ENCODE measurements around the gene MSGN1. TPM values are rescaled to one million over a fixed set of nuclear protein-coding genes. Genes with fewer than 3 reads are reported as not detected.

MSGN1 gene
- total and polyA plus RNA-seq, 2 donors from 2014 or later = not detected

DNA sequence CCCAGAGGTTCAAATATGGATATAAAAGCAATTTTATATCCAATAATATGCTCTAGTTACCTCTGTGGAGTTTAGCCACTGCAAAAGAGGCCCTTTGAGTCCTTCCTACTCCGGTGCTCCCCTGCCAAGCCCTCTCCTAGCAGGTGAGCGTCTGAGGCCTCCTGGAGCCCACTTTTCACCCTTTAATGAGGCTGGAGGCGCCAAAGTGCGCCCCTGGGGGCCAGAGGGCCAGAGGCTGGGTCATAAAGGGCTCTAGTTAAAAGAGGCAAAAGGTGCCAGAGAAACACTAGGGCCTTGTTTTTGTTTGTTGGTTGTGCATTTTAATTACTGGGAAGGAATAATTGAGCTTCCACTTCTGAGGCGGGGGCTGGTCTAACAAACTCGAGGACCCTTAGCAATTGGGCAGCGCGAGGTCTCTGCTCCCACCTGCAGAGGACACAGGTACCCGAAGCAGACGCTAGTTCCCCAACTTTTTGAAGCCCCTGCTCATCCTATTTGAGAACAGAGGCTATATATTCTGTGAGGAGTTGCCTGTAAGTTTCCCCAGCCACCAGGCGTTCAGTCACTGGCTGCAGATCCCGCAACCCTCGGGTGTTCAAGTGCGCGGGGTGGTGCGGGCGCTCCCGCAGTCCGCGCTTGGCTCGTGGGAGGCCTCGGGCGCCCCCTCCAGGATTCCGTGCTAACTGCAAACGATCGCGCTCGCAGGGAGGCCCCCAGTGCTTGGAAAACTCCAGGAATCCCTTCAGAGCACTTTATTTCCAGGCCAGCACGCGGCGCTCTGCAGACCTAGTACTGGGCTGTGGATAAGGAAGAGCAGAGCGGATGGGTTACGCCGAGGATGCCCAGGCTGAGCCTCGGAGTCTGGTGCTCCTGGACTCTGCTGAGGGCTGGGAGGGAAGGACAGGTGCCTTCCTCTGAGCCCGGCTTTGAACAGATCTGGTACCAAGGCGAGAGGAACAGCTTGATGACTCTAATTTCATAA, 14.1 kb downstream of the MSGN1 start:
- Histone ChIP-seq H3K4me3 (ENCODE audit: low read length in 3 of 3) (peak overlapping the region in 2 of 3 donors; percentile 26 to 43), H3K27ac (ENCODE audit: low read depth in 2 of 2, low read length in 2 of 2) (no peak overlapping the region), H3K27me3 (ENCODE audit: control insufficient read depth, insufficient read depth, low read length) (no peaks in the 10 kb centered on the region), H3K36me3 (ENCODE audit: control insufficient read depth in 2 of 3, insufficient read depth in 3 of 3, low read length in 3 of 3) (no peaks in the 10 kb centered on the region), H3K4me1 (ENCODE audit: control insufficient read depth in 2 of 3, insufficient read depth in 2 of 3, low read depth in 1 of 3, low read length in 3 of 3) (peaks cover 0 to 3% (median 0%) of the 10 kb centered on the region in 3 donors), H3K9ac (ENCODE audit: low read length in 3 of 3) (no peak overlapping the region), H3K9me3 (ENCODE audit: control insufficient read depth in 2 of 3, insufficient read depth in 1 of 3, low read length in 3 of 3) (no peaks in the 10 kb centered on the region)
- DNase-seq (peak; percentile 83 to 93 (median 91)), FAIRE-seq (no peak)
- TF ChIP-seq, protein P1, sequence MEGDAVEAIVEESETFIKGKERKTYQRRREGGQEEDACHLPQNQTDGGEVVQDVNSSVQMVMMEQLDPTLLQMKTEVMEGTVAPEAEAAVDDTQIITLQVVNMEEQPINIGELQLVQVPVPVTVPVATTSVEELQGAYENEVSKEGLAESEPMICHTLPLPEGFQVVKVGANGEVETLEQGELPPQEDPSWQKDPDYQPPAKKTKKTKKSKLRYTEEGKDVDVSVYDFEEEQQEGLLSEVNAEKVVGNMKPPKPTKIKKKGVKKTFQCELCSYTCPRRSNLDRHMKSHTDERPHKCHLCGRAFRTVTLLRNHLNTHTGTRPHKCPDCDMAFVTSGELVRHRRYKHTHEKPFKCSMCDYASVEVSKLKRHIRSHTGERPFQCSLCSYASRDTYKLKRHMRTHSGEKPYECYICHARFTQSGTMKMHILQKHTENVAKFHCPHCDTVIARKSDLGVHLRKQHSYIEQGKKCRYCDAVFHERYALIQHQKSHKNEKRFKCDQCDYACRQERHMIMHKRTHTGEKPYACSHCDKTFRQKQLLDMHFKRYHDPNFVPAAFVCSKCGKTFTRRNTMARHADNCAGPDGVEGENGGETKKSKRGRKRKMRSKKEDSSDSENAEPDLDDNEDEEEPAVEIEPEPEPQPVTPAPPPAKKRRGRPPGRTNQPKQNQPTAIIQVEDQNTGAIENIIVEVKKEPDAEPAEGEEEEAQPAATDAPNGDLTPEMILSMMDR (IDR thresholded peaks at IDR 0.05; ENCODE audit: borderline replicate concordance, extremely low read depth, insufficient read depth) = peak; percentile 65
- intact Hi-C loops (cut with DNase I) = no loop called here

DNA sequence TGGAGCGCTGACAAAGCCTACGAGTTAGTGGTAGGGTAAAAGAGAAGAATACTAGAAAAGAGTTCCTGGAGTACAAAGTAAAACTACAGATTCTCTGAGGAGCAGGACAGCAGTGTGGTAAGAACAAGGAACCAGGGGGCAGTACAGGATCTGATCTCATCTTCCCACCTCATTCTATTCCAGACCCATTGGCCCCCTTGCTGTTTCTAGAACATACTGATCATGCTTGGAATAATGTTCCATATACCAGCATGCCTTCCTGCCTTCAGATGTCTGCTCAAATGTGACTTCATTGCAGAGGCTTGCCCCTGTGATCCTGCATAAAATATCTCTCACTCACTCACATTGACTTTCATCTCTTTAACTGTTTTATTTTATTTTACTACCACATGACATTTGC, 19.3 kb downstream of the MSGN1 start:
- no peaks in the 10 kb centered on the region for H3K9me3 ChIP-seq (ENCODE audit: control insufficient read depth in 2 of 3, insufficient read depth in 1 of 3, low read length in 3 of 3)
- FAIRE-seq = no peak
- no peak for DNase-seq
- TF ChIP-seq, protein P1 (IDR thresholded peaks at IDR 0.05; ENCODE audit: borderline replicate concordance, extremely low read depth, insufficient read depth) = no peak
- no peaks in the 10 kb centered on the region for H3K36me3 ChIP-seq (ENCODE audit: control insufficient read depth in 2 of 3, insufficient read depth in 3 of 3, low read length in 3 of 3)
- no peaks in the 10 kb centered on the region for H3K27me3 ChIP-seq (ENCODE audit: control insufficient read depth, insufficient read depth, low read length)
- no peak overlapping the region for H3K27ac ChIP-seq (ENCODE audit: low read depth in 2 of 2, low read length in 2 of 2)
- peaks cover 0 to 3% (median 0%) of the 10 kb centered on the region in 3 donors for H3K4me1 ChIP-seq (ENCODE audit: control insufficient read depth in 2 of 3, insufficient read depth in 2 of 3, low read depth in 1 of 3, low read length in 3 of 3)
- H3K4me3 ChIP-seq (ENCODE audit: low read length in 3 of 3) = no peak overlapping the region
- no peak overlapping the region for H3K9ac ChIP-seq (ENCODE audit: low read length in 3 of 3)
- intact Hi-C loops (cut with DNase I) = no loop called here

DNA sequence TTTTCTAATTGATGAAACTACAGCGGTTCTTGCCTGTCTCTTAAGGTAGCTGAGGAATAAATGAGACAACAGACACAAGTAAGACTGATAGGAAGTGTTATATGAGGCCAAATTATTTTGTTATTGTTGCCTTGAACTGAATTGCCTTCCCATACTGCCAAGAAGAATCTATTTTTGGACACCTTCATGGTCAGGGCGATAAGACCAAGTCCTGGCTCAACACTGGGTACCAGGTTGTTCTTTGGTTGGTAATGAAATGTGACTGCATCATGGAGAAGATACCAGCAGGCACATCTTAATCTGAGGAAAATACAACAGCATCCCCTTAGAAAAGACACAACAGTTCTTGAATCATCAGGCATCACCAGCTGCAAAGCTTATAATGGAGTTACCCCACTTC, 23.7 kb downstream of the MSGN1 start:
- H3K9me3 ChIP-seq (ENCODE audit: control insufficient read depth in 2 of 3, insufficient read depth in 1 of 3, low read length in 3 of 3) = no peaks in the 10 kb centered on the region
- no peaks in the 10 kb centered on the region for H3K36me3 ChIP-seq (ENCODE audit: control insufficient read depth in 2 of 3, insufficient read depth in 3 of 3, low read length in 3 of 3)
- no peak overlapping the region for H3K27ac ChIP-seq (ENCODE audit: low read depth in 2 of 2, low read length in 2 of 2)
- no peak for FAIRE-seq
- no peak overlapping the region for H3K4me3 ChIP-seq (ENCODE audit: low read length in 3 of 3)
- H3K4me1 ChIP-seq (ENCODE audit: control insufficient read depth in 2 of 3, insufficient read depth in 2 of 3, low read depth in 1 of 3, low read length in 3 of 3) = no peaks in the 10 kb centered on the region
- no peak overlapping the region for H3K9ac ChIP-seq (ENCODE audit: low read length in 3 of 3)
- DNase-seq = no peak
- TF ChIP-seq, protein P1 (IDR thresholded peaks at IDR 0.05; ENCODE audit: borderline replicate concordance, extremely low read depth, insufficient read depth) = no peak
- intact Hi-C loops (cut with DNase I) = no loop called here
- H3K27me3 ChIP-seq (ENCODE audit: control insufficient read depth, insufficient read depth, low read length) = no peaks in the 10 kb centered on the region
